ENCODE measurements around the gene SLCO6A1.
"Not testable (repeated sequence)": the region's sequence is repeated elsewhere in the genome, so short reads cannot be mapped to it uniquely, and the experiment has no call there.

SLCO6A1 gene, protein sequence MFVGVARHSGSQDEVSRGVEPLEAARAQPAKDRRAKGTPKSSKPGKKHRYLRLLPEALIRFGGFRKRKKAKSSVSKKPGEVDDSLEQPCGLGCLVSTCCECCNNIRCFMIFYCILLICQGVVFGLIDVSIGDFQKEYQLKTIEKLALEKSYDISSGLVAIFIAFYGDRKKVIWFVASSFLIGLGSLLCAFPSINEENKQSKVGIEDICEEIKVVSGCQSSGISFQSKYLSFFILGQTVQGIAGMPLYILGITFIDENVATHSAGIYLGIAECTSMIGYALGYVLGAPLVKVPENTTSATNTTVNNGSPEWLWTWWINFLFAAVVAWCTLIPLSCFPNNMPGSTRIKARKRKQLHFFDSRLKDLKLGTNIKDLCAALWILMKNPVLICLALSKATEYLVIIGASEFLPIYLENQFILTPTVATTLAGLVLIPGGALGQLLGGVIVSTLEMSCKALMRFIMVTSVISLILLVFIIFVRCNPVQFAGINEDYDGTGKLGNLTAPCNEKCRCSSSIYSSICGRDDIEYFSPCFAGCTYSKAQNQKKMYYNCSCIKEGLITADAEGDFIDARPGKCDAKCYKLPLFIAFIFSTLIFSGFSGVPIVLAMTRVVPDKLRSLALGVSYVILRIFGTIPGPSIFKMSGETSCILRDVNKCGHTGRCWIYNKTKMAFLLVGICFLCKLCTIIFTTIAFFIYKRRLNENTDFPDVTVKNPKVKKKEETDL

DNA sequence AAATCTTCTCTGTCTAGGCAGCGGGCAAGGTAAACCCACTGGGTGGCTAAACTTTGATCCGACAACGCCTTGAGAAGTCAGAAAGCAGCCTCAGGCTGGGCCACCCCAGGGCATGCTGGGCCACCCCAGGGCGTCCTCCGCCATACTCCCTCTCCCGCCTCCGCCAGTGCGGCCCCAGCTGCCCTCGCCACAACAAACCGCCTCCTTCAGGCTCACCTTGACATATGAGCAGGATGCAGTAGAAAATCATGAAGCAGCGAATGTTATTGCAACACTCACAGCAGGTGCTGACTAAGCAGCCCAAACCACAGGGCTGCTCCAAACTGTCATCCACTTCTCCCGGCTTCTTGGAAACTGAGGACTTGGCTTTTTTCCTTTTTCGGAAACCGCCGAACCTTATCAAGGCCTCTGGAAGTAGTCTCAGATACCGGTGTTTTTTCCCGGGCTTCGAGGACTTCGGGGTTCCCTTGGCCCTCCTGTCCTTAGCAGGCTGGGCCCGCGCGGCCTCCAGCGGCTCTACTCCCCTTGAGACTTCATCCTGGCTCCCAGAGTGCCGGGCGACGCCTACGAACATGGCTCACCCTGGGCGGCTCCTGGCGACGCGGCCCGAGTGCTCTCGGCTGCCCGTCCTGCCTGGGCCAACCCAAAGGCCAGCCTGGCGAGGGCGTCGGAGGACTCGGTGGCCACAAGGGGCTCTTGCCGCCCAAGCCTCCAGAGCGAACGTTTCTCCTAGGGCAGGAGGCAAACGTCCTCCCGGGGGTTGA lies at the start of gene SLCO6A1:
SLCO6A1 (minus strand) TSS at position 731 of the 764 bp plus-strand sequence; CDS start at position 574, 157 bp downstream.
- no peak for DNase-seq (ENCODE audit: low read depth in 2 of 2)

- DNase-seq (ENCODE audit: low read depth in 2 of 2), result no peak
These were observed 48.6 kb upstream of the SLCO6A1 start for GRCh38 chr5:102547141-102548035.

- DNase-seq (ENCODE audit: low read depth in 2 of 2), result no peak
These were observed 46.4 kb upstream of the SLCO6A1 start for GRCh38 chr5:102545175-102545574.

DNA sequence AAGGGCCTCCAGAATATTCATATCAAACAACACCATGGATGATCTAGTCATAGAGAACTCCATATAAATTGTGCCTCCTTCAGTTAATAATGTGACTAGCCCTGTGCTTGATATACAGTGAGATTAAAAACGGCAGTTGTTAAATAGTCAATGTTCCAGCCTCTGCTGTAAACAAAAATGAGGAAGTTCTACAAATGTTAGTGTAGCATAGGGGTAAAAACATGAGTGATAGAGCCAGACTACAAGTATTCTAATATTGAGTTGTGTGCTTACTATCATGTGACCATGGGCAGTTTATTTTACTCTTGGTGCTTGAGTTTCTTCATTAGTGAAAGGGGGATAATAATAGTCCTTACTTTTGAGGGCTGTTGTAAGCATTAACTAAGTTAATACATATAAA lies 43.3 kb upstream of the SLCO6A1 start:
- DNase-seq (ENCODE audit: low read depth in 2 of 2), result no peak

DNA sequence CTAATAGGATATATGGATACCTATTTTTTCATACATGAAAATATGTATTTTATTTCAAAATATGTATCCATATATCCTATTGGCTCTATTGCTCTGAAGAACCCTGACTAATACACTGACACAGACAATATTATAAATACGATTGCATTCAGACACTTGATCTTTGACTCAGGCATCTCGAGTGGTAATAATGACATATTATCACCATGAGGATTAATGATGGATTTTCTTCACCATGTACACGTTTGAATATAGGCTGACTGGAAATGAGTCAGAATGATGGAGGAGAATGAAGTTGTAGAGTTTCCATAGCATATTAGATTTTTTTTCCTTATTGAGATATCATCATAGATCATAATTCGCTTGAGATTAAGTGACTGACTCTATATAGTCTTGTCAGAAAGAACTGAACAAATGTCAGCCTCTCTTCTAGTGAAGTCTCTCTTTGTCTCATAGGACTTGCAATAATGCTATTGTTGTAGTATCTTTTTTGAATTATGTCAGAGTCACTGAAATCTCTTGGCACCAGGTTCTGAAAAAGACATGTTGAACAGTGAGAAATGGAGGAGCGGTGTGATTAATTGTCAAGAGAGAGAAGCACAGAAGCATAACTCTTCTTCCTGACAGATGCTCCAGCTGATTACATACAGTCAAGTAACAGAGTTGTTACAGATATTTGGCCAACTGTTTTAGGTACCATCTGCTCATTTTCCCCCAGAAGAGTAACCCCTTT lies 41.4 kb upstream of the SLCO6A1 start:
- DNase-seq (ENCODE audit: low read depth in 2 of 2), result no peak

DNA sequence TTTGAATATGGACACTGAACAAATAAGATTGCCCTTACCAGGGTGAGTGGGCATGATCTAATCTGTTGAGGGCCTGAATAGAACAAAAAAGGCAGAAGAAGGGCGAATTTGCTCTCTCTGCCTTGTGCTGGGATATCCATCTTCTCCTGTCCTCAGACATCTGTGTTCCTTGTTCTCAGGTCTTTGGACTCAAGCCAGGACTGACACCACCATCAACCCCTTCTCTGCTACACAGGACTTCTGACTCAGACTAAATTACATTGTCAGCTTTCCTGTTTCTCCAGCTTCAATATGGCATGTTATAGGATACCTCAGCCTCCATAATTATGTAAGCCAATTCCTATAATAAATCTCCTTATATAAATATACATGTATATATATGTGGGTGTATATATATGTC lies 40.8 kb upstream of the SLCO6A1 start:
- DNase-seq (ENCODE audit: low read depth in 2 of 2), result no peak

DNA sequence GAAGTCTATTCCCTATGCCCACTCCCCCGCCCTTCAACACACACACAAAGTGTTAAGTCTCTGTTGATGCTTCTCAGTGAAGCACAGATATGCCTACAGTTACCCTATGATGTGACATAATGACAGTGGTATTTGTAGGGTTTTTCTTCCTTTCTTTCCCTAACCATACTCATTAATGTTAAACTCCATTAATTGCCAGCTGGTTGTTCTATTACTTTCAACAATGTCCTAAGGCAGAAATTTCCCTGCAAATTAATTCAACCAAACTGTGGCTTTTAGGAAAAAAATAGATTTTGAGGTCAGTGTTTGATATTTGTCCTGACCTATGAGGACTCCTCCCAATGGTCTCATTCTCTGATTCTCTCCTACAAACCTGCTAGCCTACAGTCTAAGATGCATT lies 38.2 kb upstream of the SLCO6A1 start:
- DNase-seq (ENCODE audit: low read depth in 2 of 2), result no peak

- no peak for DNase-seq (ENCODE audit: low read depth in 2 of 2)
These were observed 37.6 kb upstream of the SLCO6A1 start for GRCh38 chr5:102536323-102536928.

GRCh38 chr5:102532123-102532522 lies 33.3 kb upstream of the SLCO6A1 start:
- no peak for DNase-seq (ENCODE audit: low read depth in 2 of 2)

GRCh38 chr5:102531506-102531905 lies 32.7 kb upstream of the SLCO6A1 start:
- no peak for DNase-seq (ENCODE audit: low read depth in 2 of 2)

GRCh38 chr5:102529447-102529846 lies 30.6 kb upstream of the SLCO6A1 start:
- no peak for DNase-seq (ENCODE audit: low read depth in 2 of 2)

DNA sequence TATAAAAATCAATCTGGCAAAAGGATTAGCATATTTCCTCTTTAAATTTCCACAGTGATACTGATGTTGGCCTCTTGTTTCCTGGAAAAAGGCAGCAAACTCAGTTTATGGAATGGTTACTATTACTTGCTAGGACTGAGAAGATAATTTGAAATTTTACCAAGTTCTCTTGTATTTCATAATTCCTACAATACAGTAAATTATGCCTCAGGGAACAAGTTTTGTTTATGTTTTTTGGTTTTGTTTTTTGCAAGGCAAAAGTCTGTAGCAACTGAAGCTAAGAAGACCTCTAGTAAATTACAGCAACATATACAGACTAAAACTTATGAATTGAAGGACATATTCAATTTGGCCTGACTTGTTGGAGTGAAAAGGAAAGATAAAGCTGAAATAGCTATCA lies 30.2 kb upstream of the SLCO6A1 start:
- no peak for DNase-seq (ENCODE audit: low read depth in 2 of 2)

DNA sequence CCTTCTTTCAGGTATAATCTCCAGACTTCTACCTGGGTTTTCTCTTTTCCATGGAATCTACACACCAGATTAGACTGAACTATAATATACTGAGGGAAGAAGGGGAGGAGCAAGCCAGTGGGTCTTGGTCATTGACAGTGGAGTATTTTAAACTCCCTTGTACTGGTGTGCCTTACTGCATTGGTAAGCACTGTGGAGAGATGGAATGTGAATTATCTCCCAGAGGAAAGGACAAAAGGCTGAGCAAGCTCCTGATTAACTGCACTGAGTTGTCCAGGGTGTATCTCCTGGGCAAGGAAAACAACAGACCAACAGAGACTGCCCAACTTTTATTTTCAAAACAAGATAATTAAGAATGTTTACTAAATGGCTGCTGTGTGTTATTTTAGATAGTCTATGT lies 29.8 kb upstream of the SLCO6A1 start:
- DNase-seq (ENCODE audit: low read depth in 2 of 2), result no peak

DNA sequence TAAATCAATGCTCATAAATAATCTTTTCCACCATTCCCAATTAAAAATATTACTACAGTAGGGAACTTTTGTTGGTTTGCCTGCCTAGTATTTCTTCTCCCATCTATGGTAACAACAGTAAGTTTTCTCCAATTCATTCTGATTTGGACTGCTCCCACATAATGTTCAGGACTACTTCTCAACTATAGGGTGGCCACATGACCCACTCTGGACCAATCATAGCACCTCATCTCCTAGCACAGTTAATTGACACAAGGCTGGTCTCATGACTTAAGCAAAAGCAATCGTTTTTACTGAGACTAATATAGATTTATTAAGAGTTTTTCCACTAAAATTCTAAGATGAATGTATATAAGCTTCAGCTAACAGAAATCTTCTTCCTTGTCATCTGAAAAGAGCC lies 28.7 kb upstream of the SLCO6A1 start:
- no peak for DNase-seq (ENCODE audit: low read depth in 2 of 2)

DNA sequence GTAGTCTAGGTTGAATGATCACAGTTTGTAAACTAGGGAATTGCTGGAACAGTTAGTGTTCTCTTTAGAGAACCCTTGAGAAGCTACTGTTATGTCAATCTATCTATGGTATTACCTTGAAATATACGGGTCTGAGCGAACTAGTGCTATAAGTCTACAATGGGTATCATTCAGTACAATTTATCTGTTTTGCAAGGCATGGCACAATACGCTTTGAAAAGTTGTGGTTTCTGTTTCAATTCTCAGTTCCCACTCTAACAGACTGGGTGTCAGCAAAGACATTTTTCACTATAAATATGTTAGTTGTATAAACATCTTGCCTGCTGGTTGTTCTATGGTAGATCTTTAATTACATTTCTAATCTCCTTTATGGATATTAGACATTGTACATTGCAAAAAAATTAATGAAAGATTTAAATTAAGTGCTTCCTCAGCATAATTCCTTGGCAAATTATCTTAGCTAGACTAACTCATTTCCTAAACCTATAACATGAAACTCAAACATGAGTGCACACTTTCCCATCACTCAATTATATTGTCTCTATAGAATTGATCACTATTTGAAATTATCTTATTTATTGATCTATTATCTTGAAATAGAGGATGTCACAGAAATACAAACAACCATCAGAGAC lies 24.9 kb upstream of the SLCO6A1 start:
- no peak for DNase-seq (ENCODE audit: low read depth in 2 of 2)

GRCh38 chr5:102511666-102512065 lies 12.9 kb upstream of the SLCO6A1 start:
- no peak for DNase-seq (ENCODE audit: low read depth in 2 of 2)

GRCh38 chr5:102491261-102491914 lies 7.4 kb downstream of the SLCO6A1 start:
- DNase-seq (ENCODE audit: low read depth in 2 of 2), result not testable (repeated sequence)

DNA sequence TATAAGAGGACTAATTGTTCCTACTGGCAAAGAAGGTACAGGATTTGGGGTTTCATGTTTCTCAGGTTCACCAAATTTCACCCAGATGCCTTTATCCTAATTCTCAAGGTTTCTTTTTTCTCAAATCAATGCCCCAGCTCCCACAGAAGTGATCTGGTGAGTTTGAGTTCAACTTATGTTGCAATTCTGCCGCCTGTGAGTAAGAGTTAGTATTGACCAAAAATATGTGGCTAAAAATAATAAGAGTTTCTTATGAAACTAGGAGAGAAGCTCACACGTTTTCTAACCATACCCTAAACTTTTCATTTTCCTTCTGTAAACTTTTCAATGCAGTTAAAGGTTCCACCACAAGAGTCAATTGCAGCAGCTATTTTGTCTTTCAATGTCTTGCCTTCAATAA lies 15.1 kb downstream of the SLCO6A1 start:
- no peak for DNase-seq (ENCODE audit: low read depth in 2 of 2)

DNA sequence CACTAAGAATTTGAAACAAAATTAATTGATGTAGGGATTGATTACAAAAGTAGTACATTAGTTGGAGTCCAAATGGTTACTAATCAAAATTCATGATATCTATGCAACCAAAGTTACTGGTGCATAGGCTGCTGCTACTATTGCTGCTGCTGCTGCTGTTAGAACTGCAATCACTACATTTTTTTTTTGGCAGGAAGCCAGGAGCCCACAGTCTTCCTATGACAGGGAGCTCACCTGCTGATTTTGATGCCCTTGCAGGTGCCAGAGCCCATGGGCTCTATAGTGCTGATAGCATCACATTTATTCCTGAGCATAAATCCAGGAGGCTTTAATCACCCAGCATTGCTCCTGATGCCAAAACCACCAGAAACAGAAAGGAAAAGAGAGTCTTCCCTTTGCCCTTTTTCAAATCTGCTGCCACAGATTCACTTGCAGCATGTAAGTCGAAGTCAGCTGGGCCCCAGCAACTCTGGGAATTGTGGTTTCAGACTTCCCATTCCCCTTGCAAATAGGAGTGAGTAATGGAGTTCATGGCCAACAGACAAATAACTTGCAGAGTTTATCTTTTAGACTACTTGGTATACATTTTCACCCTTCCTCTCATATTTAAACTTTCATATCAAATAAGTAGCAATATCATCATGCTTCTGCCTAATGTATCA lies 17.6 kb downstream of the SLCO6A1 start:
- DNase-seq (ENCODE audit: low read depth in 2 of 2), result no peak

Measured in stimulated activated CD8-positive, alpha-beta memory T cell treated with anti-CD3 and anti-CD28 coated beads, Interleukin-2, amount 100 ng/mL, for 1 hour (primary cell).